GM23248 (cell line): ENCODE data around the gene PNPT1. TPM values are rescaled to one million over a fixed set of nuclear protein-coding genes. Genes with fewer than 3 reads are reported as not detected.

Experiments used
- DNase-seq: peaks from one replicate; pipeline ENCODE4 v3.0.0-alpha.2; 2015
- H2AFZ ChIP-seq: fragments of 200-600 bp; sonication (generic); 2 replicates; pipeline ENCODE4 v1.6.1; 2016; ENCODE audit warnings: antibody characterized with exemption
- H3F3A ChIP-seq: fragments of 200-600 bp; sonication (generic); 2 replicates; pipeline ENCODE4 v1.6.1; 2016; ENCODE audit warnings: mild to moderate bottlenecking, antibody characterized with exemption, mixed run types; ENCODE audit not compliant: insufficient read depth
- H3K27ac ChIP-seq: fragments of 200-600 bp; sonication (generic); 2 replicates; pipeline ENCODE4 v1.5.1; 2016; ENCODE audit warnings: mild to moderate bottlenecking
- H3K27me3 ChIP-seq: fragments of 200-600 bp; sonication (generic); replicated peaks from 2 replicates; pipeline ENCODE4 v1.6.1; 2016; ENCODE audit warnings: mild to moderate bottlenecking; ENCODE audit not compliant: insufficient read depth
- H3K36me3 ChIP-seq: fragments of 200-600 bp; sonication (generic); 2 replicates; pipeline ENCODE4 v1.6.1; 2016; ENCODE audit warnings: low read depth, mild to moderate bottlenecking
- H3K4me1 ChIP-seq: fragments of 200-600 bp; sonication (generic); 2 replicates; pipeline ENCODE4 v1.6.1; 2016; ENCODE audit warnings: mild to moderate bottlenecking; ENCODE audit not compliant: insufficient read depth
- H3K4me2 ChIP-seq: fragments of 200-600 bp; sonication (generic); one replicate; pipeline ENCODE4 v1.6.1; 2016; ENCODE audit warnings: mild to moderate bottlenecking; ENCODE audit not compliant: unreplicated experiment
- H3K4me3 ChIP-seq: fragments of 200-600 bp; sonication (generic); 2 replicates; pipeline ENCODE4 v1.5.1; 2016; ENCODE audit warnings: mild to moderate bottlenecking
- H3K79me2 ChIP-seq: fragments of 200-600 bp; sonication (generic); 2 replicates; pipeline ENCODE4 v1.6.1; 2016; ENCODE audit warnings: mild to moderate bottlenecking; ENCODE audit not compliant: insufficient read depth
- H3K9ac ChIP-seq: fragments of 200-600 bp; sonication (generic); 2 replicates; pipeline ENCODE4 v1.6.1; 2016; ENCODE audit warnings: mild to moderate bottlenecking
- H3K9me2 ChIP-seq: fragments of 200-600 bp; sonication (generic); 2 replicates; pipeline ENCODE4 v1.6.1; 2016; ENCODE audit warnings: mixed run types, mild to moderate bottlenecking, moderate library complexity; ENCODE audit not compliant: insufficient read depth
- H3K9me3 ChIP-seq: fragments of 200-600 bp; sonication (generic); one replicate; pipeline ENCODE4 v1.6.1; 2017; ENCODE audit warnings: low read depth
- H4K20me1 ChIP-seq: fragments of 200-600 bp; sonication (generic); 2 replicates; pipeline ENCODE4 v1.6.0; 2016; ENCODE audit not compliant: insufficient read depth
- EZH2 ChIP-seq: fragments of 200-600 bp; sonication (generic); IDR thresholded peaks from 2 replicates; pipeline ENCODE4 v1.6.1; 2018; ENCODE audit warnings: antibody characterized with exemption, mild to moderate bottlenecking; ENCODE audit not compliant: insufficient read depth, poor library complexity, severe bottlenecking
- EZH2phosphoT487 ChIP-seq: fragments of 200-600 bp; sonication (generic); IDR thresholded peaks from 2 replicates; pipeline ENCODE4 v1.6.1; 2018; ENCODE audit warnings: antibody characterized with exemption, moderate library complexity, mild to moderate bottlenecking, low read depth; ENCODE audit not compliant: insufficient read depth
- WGBS, 2 experiments: methylation state at CpG; one replicate each; pipeline ENCODE4 v1.1.6; 2015 to 2017; ENCODE audit warnings: low lambda C conversion rate in 2 of 2, low coverage in 1 of 2; ENCODE audit errors: missing lambda C conversion rate in 2 of 2; 5-methylcytosine and 5-hydroxymethylcytosine counted together
- in situ Hi-C: fragments of 300-500 bp; cut with MboI; formaldehyde crosslinking; loops from 2 replicates; pipeline ENCODE4 v1.15.0; 2020
- polyA plus RNA-seq: library from polyadenylated mRNA; unstranded; fragments of >200 nt; fragmentation: Nextera tagmentation; extraction: Ambion mirVana; gene quantifications from 2 replicates; pipeline ENCODE4 v1.2.1, GENCODE V29; 2016
- total RNA-seq: library from RNA; depleted of rRNA; stranded (reverse); fragments of >200 nt; shearing (Covaris generic); gene quantifications from 2 replicates; pipeline ENCODE4 v1.2.3, GENCODE V29; 2014

Gene PNPT1
- total and polyA plus RNA-seq, 2 experiments from 2014 or later: 17.3 to 21.9 TPM

DNA sequence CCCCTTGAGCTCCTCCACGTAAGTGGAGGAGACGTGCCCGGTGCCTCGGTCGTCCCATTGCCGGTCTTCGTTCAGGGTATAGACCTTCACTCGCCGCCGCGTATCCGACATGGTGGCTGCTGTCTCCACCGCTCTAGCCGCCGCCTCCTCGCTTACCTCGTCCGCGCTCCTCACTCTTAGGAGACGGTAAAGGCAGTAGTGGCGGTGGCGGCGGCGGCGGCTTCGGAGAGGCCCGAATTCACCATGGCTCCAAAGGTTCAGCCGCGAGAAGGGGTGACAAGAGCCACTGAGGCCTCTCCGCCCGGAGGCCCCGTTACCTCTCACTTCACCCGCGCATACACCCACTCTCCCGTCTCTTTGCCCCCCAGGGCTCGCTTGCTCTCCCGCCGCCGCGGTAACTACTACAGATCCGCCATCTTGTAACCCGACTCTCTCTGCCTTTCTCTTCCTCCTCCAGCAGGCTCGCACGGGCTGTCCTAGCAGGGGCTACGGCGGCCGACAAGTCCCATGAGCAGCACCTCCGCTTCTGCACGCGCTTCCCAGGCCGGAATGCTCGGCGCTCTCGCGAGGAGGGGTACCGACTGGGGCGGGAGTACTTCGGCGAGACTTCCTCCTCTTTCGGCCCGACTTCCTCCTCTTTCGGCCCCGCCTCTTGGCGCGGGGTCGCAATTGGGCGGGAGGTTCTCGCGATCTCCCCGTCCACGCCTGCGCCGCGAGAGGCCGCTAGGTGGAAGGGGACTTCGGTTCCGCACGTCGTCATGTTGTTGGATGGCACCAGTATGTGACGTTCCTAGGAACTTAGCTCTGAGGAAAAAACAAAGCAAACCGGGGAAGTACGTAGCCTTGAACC lies 76.2 kb downstream of the PNPT1 start, which contains the start of gene PPP4R3B:
Gene PPP4R3B (minus strand): TSS at position 448 of the 850 bp plus-strand sequence. CDS start 337 bp downstream, at position 111.
- in situ Hi-C loops: no loop called here
- Histone ChIP-seq H3K4me2 (peak within 1 kb of the TSS; percentile 99), H3K27me3 (no peaks in the 10 kb centered on the region), H3K9me2 (no peaks in the 10 kb centered on the region), H2AFZ (peak within 1 kb of the TSS; percentile 95), H3K79me2 (peaks cover 95% of the 10 kb centered on the region), H3F3A (peaks cover 20% of the 10 kb centered on the region; the same call in 1 of the 2 replicates), H4K20me1 (no peaks in the 10 kb centered on the region), H3K9me3 (no peaks in the 10 kb centered on the region), H3K36me3 (peaks cover 26% of the 10 kb centered on the region), H3K9ac (peak within 1 kb of the TSS; percentile 96), H3K4me1 (peaks cover 27% of the 10 kb centered on the region), H3K4me3 (peak within 1 kb of the TSS; percentile 99), H3K27ac (peak within 1 kb of the TSS; percentile 90)
- DNase-seq: peak; percentile 100
- 1% methylated on average over 80 of the region's 82 CpGs for WGBS, 2 experiments
- TF ChIP-seq EZH2 (no peak), EZH2phosphoT487 (no peak)

DNA sequence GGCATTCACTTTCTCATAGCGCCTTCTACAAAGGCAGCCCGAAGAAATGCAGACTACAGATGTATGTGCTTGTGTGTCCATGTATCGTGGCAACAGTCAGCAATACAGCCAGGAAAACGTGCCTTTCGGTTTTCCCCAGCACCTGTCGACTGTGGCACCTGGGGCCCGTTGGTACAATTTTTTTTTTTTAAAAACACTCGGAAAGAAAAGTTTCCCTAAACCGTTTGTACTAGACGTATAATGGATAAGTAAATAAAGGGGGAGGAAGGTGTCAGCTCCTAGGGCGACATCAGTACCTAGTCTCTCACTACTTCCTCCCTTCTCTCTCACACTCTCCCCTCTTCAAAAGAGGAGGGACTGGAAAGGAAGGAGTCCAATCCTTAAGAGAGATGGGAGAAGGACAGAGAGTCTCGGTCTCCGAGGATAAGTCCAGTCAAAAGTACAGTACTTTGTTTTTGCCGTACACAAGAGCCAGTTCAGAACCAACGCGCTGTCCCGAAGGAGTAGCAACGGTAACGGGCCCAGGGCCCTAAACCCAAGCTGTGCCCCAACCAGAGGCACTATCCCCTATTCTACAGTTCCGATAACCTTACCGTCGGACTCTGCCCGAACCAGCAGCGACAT lies 77.0 kb downstream of the PNPT1 start:
- Histone ChIP-seq H3K4me3 (peak overlapping the region; percentile 84), H3K36me3 (peaks cover 32% of the 10 kb centered on the region), H3K27me3 (no peaks in the 10 kb centered on the region), H3K4me1 (peaks cover 27% of the 10 kb centered on the region), H4K20me1 (no peaks in the 10 kb centered on the region), H3K9me2 (no peaks in the 10 kb centered on the region), H3K27ac (peak overlapping the region; percentile 90), H3K9ac (peak overlapping the region; percentile 96), H3K79me2 (peaks cover 95% of the 10 kb centered on the region), H2AFZ (peak overlapping the region; percentile 77), H3K9me3 (no peaks in the 10 kb centered on the region), H3K4me2 (peak overlapping the region; percentile 99), H3F3A (peaks cover 20% of the 10 kb centered on the region; the same call in 1 of the 2 replicates)
- in situ Hi-C loops: no loop called here
- TF ChIP-seq EZH2phosphoT487: no peak
- no peak for TF ChIP-seq EZH2
- peak; percentile 76 for DNase-seq
- WGBS, 2 experiments: 1% methylated on average over 24 of the region's 24 CpGs

DNA sequence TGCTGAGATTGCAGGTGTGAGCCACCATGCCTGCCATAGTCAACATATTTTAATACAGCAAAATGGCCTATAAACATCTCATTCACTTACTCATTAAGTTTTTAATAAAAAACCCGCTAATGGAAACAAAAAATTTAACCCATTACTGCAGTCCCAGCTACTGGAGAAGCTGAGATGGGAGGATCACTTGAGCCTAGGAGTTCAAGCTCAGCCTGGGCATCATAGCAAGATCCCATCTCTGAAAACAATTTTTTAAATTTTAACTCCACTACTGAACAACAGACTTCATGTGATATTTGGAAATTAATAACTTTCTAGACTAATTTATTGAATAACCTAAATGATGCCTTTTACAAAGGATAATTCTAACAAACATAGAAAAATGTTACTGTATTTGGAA lies 81.6 kb downstream of the PNPT1 start:
- Histone ChIP-seq H2AFZ (no peak overlapping the region), H3K9me3 (no peaks in the 10 kb centered on the region), H3K9ac (no peak overlapping the region), H4K20me1 (no peaks in the 10 kb centered on the region), H3K4me3 (no peak overlapping the region), H3F3A (peaks cover 9% of the 10 kb centered on the region; the same call in 1 of the 2 replicates), H3K4me2 (no peak overlapping the region), H3K27me3 (no peaks in the 10 kb centered on the region), H3K27ac (no peak overlapping the region), H3K79me2 (peaks cover 100% of the 10 kb centered on the region), H3K4me1 (peaks cover 19% of the 10 kb centered on the region), H3K36me3 (peaks cover 39% of the 10 kb centered on the region), H3K9me2 (no peaks in the 10 kb centered on the region)
- in situ Hi-C loops: no loop called here
- no peak for TF ChIP-seq EZH2phosphoT487
- DNase-seq: no peak
- WGBS, 2 experiments: 90 to 100% methylated on average over 1 of the region's 1 CpG

DNA sequence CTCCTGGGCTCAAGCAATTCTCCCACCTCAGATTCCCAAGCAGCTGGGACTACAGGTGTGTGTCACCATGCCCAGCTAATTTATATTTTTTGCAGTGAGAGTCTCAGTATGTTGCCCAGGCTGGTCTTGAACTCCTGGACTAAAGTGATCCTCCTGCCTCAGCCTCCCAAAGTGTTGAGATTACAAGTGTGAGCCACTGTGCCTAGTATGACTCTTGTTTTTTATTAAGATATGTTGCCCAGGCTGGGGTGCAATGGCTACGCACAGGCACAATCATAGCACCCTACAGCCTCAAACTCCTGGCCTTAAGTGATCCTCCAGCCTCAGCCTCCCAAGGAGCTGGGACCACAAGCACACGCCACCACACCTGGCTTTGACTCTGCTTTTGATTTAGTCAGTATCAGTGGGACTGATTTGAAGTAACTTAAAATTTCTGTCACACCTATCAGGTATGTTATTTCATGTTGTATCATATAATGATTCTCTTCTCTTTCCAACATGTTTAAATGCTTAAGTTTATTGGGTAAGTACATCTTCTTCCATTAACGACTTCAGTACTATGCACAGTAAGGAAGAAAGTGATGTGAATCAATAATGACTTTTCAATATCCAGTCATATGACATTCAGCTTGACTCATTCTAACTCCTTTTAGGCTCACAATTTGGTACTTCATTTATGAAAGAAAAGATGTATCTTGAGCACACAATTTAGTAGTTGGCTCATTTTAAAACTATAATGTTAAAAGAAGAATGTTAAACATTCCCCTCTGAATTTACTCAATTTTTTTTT lies 82.5 kb downstream of the PNPT1 start:
- Histone ChIP-seq H3K9ac (no peak overlapping the region), H3K4me1 (peaks cover 18% of the 10 kb centered on the region), H3K27ac (no peak overlapping the region), H3K27me3 (no peaks in the 10 kb centered on the region), H3K79me2 (peaks cover 100% of the 10 kb centered on the region), H3K4me2 (no peak overlapping the region), H3F3A (peaks cover 4% of the 10 kb centered on the region; the same call in 1 of the 2 replicates), H4K20me1 (no peaks in the 10 kb centered on the region), H3K9me3 (no peaks in the 10 kb centered on the region), H2AFZ (no peak overlapping the region), H3K4me3 (no peak overlapping the region), H3K9me2 (no peaks in the 10 kb centered on the region), H3K36me3 (peaks cover 39% of the 10 kb centered on the region)
- DNase-seq: no peak
- TF ChIP-seq EZH2 (no peak), EZH2phosphoT487 (no peak)
- 96% methylated on average over 3 of the region's 3 CpGs for WGBS, 2 experiments
- in situ Hi-C loops: no loop called here
